H1 (cell line): Measurements from ENCODE around the gene SLC26A1. TPM values are rescaled to one million over a fixed set of nuclear protein-coding genes. Genes with fewer than 3 reads are reported as not detected.

ENCODE experiments used
- CTCF ChIA-PET: fragments of 300-600 bp; sonication (Branson Sonifier 250); formaldehyde crosslinking; loops from one replicate; lab custom pipeline; 2021; ENCODE audit not compliant: partially characterized antibody; lab: Charles Lee
- POLR2A ChIA-PET: fragments of 300-600 bp; sonication (Branson Sonifier 250); formaldehyde crosslinking; loops from one replicate; lab custom pipeline; 2021; ENCODE audit warnings: inconsistent platforms; ENCODE audit not compliant: partially characterized antibody; lab: Charles Lee
- DNase-seq, 2 experiments: peaks; one replicate each; pipeline versions ENCODE4 v3.0.0 to v3.0.0-alpha.2; 2010 to 2022; ENCODE audit warnings: low spot score in 2 of 2, low read depth in 1 of 2, mixed read lengths in 1 of 2
- FAIRE-seq: peaks from 2 replicates; lab custom pipeline; 2011; peaks lifted over from hg19 to GRCh38; lab: Jason Lieb, UNC
- H2AFZ ChIP-seq: 2 replicates; pipeline ENCODE4 v1.8.1; 2012; ENCODE audit warnings: low read length, inconsistent platforms
- H2AK5ac ChIP-seq: 2 replicates; pipeline ENCODE4 v1.6.1; 2013; ENCODE audit warnings: low read depth, low read length
- H2BK120ac ChIP-seq: replicated peaks from 2 replicates; pipeline ENCODE3; 2013; ENCODE audit warnings: low read depth, low read length, inconsistent platforms
- H2BK12ac ChIP-seq: 2 replicates; pipeline ENCODE4 v1.6.1; 2013; ENCODE audit warnings: low read depth, low read length
- H2BK15ac ChIP-seq: 2 replicates; pipeline ENCODE4 v1.6.1; 2013; ENCODE audit warnings: low read length
- H2BK20ac ChIP-seq: 2 replicates; pipeline ENCODE4 v1.6.1; 2013; ENCODE audit warnings: low read length
- H2BK5ac ChIP-seq: 2 replicates; pipeline ENCODE4 v1.6.1; 2013; ENCODE audit warnings: low read depth, low read length
- H3K14ac ChIP-seq: 2 replicates; pipeline ENCODE4 v1.6.1; 2013; ENCODE audit warnings: inconsistent platforms; ENCODE audit not compliant: insufficient read length
- H3K18ac ChIP-seq: 2 replicates; pipeline ENCODE4 v1.6.1; 2013; ENCODE audit warnings: low read length; ENCODE audit errors: extremely low read depth
- H3K23ac ChIP-seq: 2 replicates; pipeline ENCODE4 v1.6.1; 2013; ENCODE audit warnings: inconsistent platforms; ENCODE audit not compliant: insufficient read length
- H3K23me2 ChIP-seq: 2 replicates; pipeline ENCODE4 v1.6.1; 2013; ENCODE audit warnings: low read depth, low read length
- H3K27ac ChIP-seq: 2 replicates; pipeline ENCODE4 v1.6.1; 2011; ENCODE audit warnings: low read depth, low read length, inconsistent platforms
- H3K27me3 ChIP-seq, 4 experiments: replicated peaks in 1 of 4; 1 replicate in 1 of 4; 2 replicates in 3 of 4; pipeline versions ENCODE4 v1.6.1 to v1.8.1; 2011 to 2013; ENCODE audit warnings: low read length in 3 of 4, mild to moderate bottlenecking in 3 of 4, inconsistent platforms in 2 of 4, mixed read lengths in 2 of 4, moderate library complexity in 1 of 4; ENCODE audit not compliant: control insufficient read depth in 3 of 4, insufficient read depth in 3 of 4; ENCODE audit errors: extremely low read depth in 1 of 4
- H3K36me3 ChIP-seq, 4 experiments: 2 replicates each; pipeline versions ENCODE4 v1.6.1 to v1.8.1; 2011 to 2013; ENCODE audit warnings: mild to moderate bottlenecking in 4 of 4, low read length in 3 of 4, moderate library complexity in 2 of 4, control low read depth in 1 of 4, inconsistent platforms in 1 of 4; ENCODE audit not compliant: insufficient read depth in 4 of 4, control insufficient read depth in 2 of 4
- H3K4ac ChIP-seq: replicated peaks from 2 replicates; pipeline ENCODE3; 2013; ENCODE audit warnings: low read length, low read depth, mixed read lengths, inconsistent platforms; ENCODE audit not compliant: insufficient read length
- H3K4me1 ChIP-seq, 4 experiments: replicated peaks in 1 of 4; 1 replicate in 1 of 4; 2 replicates in 3 of 4; pipeline versions ENCODE4 v1.6.1 to v1.8.1; 2011 to 2013; ENCODE audit warnings: low read length in 3 of 4, inconsistent platforms in 2 of 4, mixed read lengths in 1 of 4; ENCODE audit not compliant: insufficient read depth in 4 of 4, control insufficient read depth in 3 of 4
- H3K4me2 ChIP-seq, 2 experiments: 2 replicates each; pipeline versions ENCODE4 v1.6.1 to v1.8.1; 2011 to 2013; ENCODE audit warnings: low read depth in 2 of 2, low read length in 2 of 2, control low read depth in 1 of 2, inconsistent platforms in 1 of 2, mild to moderate bottlenecking in 1 of 2; ENCODE audit not compliant: insufficient read depth in 1 of 2
- H3K4me3 ChIP-seq, 4 experiments: fragments of 200-600, 300-600 bp in 1 of 4; sonication (generic), shearing (Covaris generic), sonication (Bioruptor Twin) in 1 of 4; 2 replicates each; pipeline versions ENCODE4 v1.5.1 to v1.8.1; 2011 to 2016; ENCODE audit warnings: low read length in 4 of 4, low read depth in 3 of 4, control low read depth in 2 of 4, inconsistent platforms in 2 of 4, mild to moderate bottlenecking in 2 of 4, mixed read lengths in 1 of 4, moderate library complexity in 1 of 4; ENCODE audit not compliant: insufficient read depth in 2 of 4; ENCODE audit errors: extremely low read depth in 1 of 4
- H3K56ac ChIP-seq: replicated peaks from 2 replicates; pipeline ENCODE3; 2013; ENCODE audit warnings: low read depth, mild to moderate bottlenecking, mixed read lengths, low read length, inconsistent platforms; ENCODE audit not compliant: insufficient read length
- H3K79me1 ChIP-seq: 2 replicates; pipeline ENCODE4 v1.6.1; 2013; ENCODE audit warnings: low read depth, low read length, control low read depth
- H3K79me2 ChIP-seq, 2 experiments: 2 replicates each; pipeline versions ENCODE4 v1.6.1 to v1.8.1; 2012 to 2013; ENCODE audit warnings: low read length in 2 of 2, mild to moderate bottlenecking in 2 of 2, inconsistent platforms in 1 of 2; ENCODE audit not compliant: insufficient read depth in 2 of 2, control insufficient read depth in 1 of 2
- H3K9ac ChIP-seq, 4 experiments: replicated peaks in 1 of 4; 1 replicate in 1 of 4; 2 replicates in 3 of 4; pipeline versions ENCODE4 v1.6.1 to v1.8.1; 2011 to 2013; ENCODE audit warnings: low read depth in 3 of 4, low read length in 3 of 4, control low read depth in 2 of 4, mild to moderate bottlenecking in 2 of 4, moderate library complexity in 2 of 4, inconsistent platforms in 1 of 4; ENCODE audit errors: extremely low read depth in 1 of 4
- H3K9me3 ChIP-seq, 2 experiments: 2 replicates each; pipeline versions ENCODE4 v1.6.1 to v1.8.1; 2012 to 2013; ENCODE audit warnings: mild to moderate bottlenecking in 2 of 2, moderate library complexity in 2 of 2, control low read depth in 1 of 2, inconsistent platforms in 1 of 2, low read depth in 1 of 2, low read length in 1 of 2, mixed read lengths in 1 of 2; ENCODE audit not compliant: insufficient read depth in 2 of 2
- H4K20me1 ChIP-seq, 2 experiments: replicated peaks in 1 of 2; 2 replicates each; pipeline versions ENCODE3 to v1.8.1; 2011 to 2013; ENCODE audit warnings: inconsistent platforms in 2 of 2, low read length in 2 of 2, mild to moderate bottlenecking in 1 of 2; ENCODE audit not compliant: insufficient read depth in 2 of 2, control insufficient read depth in 1 of 2
- H4K5ac ChIP-seq: 2 replicates; pipeline ENCODE4 v1.6.1; 2013; ENCODE audit warnings: low read length, low read depth, mixed read lengths, inconsistent platforms; ENCODE audit not compliant: insufficient read length
- H4K8ac ChIP-seq: 2 replicates; pipeline ENCODE4 v1.8.0; 2013; ENCODE audit warnings: mild to moderate bottlenecking, moderate library complexity, low read length, inconsistent platforms; ENCODE audit not compliant: insufficient read depth; ENCODE audit errors: extremely low read depth
- H4K91ac ChIP-seq: replicated peaks from 2 replicates; pipeline ENCODE3; 2013; ENCODE audit warnings: low read length, mixed read lengths, inconsistent platforms; ENCODE audit not compliant: insufficient read length
- CHD2 ChIP-seq: IDR thresholded peaks from 2 replicates; pipeline ENCODE4 v1.6.1; 2012; ENCODE audit warnings: low read length, improper control_type of control experiment
- CTCF ChIP-seq, 3 experiments: IDR thresholded peaks; 1 replicate in 2 of 3; 2 replicates in 1 of 3; pipeline versions ENCODE4 v1.5.1 to v1.6.1; 2011; ENCODE audit warnings: low read length in 3 of 3, mild to moderate bottlenecking in 3 of 3, inconsistent platforms in 2 of 3, low read depth in 1 of 3, moderate library complexity in 1 of 3; ENCODE audit not compliant: insufficient read depth in 1 of 3; ENCODE audit errors: control extremely low read depth in 1 of 3
- EGR1 ChIP-seq: IDR thresholded peaks from 2 replicates; pipeline ENCODE4 v1.6.1; 2011; ENCODE audit warnings: low read depth, low read length, borderline replicate concordance
- GTF2F1 ChIP-seq: IDR thresholded peaks from 2 replicates; pipeline ENCODE4 v1.6.1; 2012; ENCODE audit warnings: low read depth, low read length, improper control_type of control experiment, borderline replicate concordance
- SUZ12 ChIP-seq: fragments of 200-600 bp; sonication (generic); IDR thresholded peaks from 2 replicates; pipeline ENCODE4 v1.6.1; 2012; ENCODE audit warnings: mild to moderate bottlenecking, inconsistent platforms, low read length, moderate library complexity, mixed read lengths
- WGBS, 2 experiments: shearing (Covaris generic) in 1 of 2; methylation state at CpG; one replicate each; pipeline versions ENCODE4 v1.1.6 to v1.1.7; 2013 to 2015; ENCODE audit warnings: low lambda C conversion rate in 2 of 2, mixed read lengths in 2 of 2, inconsistent platforms in 1 of 2, low coverage in 1 of 2, missing lambda C conversion rate in 1 of 2; ENCODE audit not compliant: insufficient replicate concordance in 2 of 2, insufficient coverage in 1 of 2, insufficient read length in 1 of 2; ENCODE audit errors: extremely low coverage in 1 of 2, missing lambda C conversion rate in 1 of 2; 5-methylcytosine and 5-hydroxymethylcytosine counted together
- polyA plus RNA-seq, 7 experiments: library from polyadenylated mRNA; depleted of rRNA in 3 of 7; stranded (reverse) in 5 of 7; unstranded in 2 of 7; fragments of >200 nt in 5 of 7; fragments of 200-250 nt in 2 of 7; gene quantifications; 1 replicate in 5 of 7; 2 replicates in 1 of 7; 4 replicates in 1 of 7; pipeline versions ENCODE4 v1.2.1 to v1.2.3, GENCODE V29; 2011 to 2013; ENCODE audit warnings: missing spikeins in 2 of 7, mixed read lengths in 2 of 7
- total RNA-seq: library from RNA; stranded (reverse); fragmentation: NEBNext Ultra II Directional; extraction: Animal tissue kit (Norgen Biotek cat#: 25700); gene quantifications from 2 replicates; pipeline ENCODE4 v1.2.1, GENCODE V29; 2021
- TF ChIP-seq, protein P1 (sequence below): IDR thresholded peaks from 2 replicates; pipeline ENCODE4 v1.6.1; 2012; ENCODE audit warnings: low read length, inconsistent platforms
- TF ChIP-seq, protein P2 (sequence below): IDR thresholded peaks from 2 replicates; pipeline ENCODE4 v1.6.1; 2012; ENCODE audit warnings: inconsistent platforms

Gene SLC26A1
- total and polyA plus RNA-seq, 2 of the 8 experiments (the other 6 are each of a cell fraction or from before 2014, with no cell fraction given) = 0.11 TPM; not detected in 1

DNA sequence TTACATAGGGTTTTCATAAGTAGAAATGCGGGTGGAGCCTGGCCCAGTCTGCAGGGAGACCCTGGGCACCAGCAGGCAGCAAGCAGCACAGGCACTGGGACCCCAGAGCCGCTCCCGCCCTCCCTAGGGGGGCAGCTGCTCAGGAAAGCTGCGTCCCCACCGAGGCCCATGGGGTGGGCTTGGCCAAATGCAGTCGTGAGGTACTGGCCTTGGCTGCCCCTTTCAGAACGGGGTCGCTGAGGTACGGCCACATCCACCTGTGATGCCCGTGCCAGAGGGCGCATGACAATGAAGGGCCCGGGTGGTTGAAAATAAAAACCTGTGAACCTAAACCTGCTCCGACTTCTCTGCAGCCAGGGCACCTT lies 44.3 kb downstream of the SLC26A1 start:
- Histone ChIP-seq H3K27ac (no peak overlapping the region), H2AFZ (no peak overlapping the region), H3K4me3 (no peak overlapping the region), H3K56ac (no peak overlapping the region), H2BK15ac (no peak overlapping the region), H3K4me1 (peaks cover 3 to 10% (median 8%) of the 10 kb centered on the region in 4 experiments), H4K5ac (no peak overlapping the region), H3K23me2 (peaks cover 6% of the 10 kb centered on the region; the same call in 1 of the 2 replicates), H3K27me3 (peaks cover 0 to 11% (median 6%) of the 10 kb centered on the region in 4 experiments; a peak in 4 of 7 replicates), H3K79me2 (no peaks in the 10 kb centered on the region), H3K23ac (no peak overlapping the region), H3K18ac (no peak overlapping the region), H3K14ac (no peak overlapping the region), H4K8ac (no peak overlapping the region), H3K4me2 (no peak overlapping the region), H4K91ac (no peak overlapping the region), H3K36me3 (no peaks in the 10 kb centered on the region), H2AK5ac (no peak overlapping the region), H2BK20ac (no peak overlapping the region), H2BK5ac (no peak overlapping the region), H2BK120ac (no peak overlapping the region), H3K4ac (no peak overlapping the region), H4K20me1 (peaks cover 0 to 2% of the 10 kb centered on the region in 2 experiments), H3K9me3 (no peaks in the 10 kb centered on the region), H2BK12ac (no peak overlapping the region), H3K9ac (no peak overlapping the region), H3K79me1 (no peaks in the 10 kb centered on the region)
- WGBS, 2 experiments = 84% methylated on average over 13 of the region's 13 CpGs; no CpG with 5 or more reads in 1 of the 2 experiments
- TF ChIP-seq SUZ12 = no peak
- no peak for TF ChIP-seq CHD2
- TF ChIP-seq CTCF (IDR thresholded peaks at IDR 0.05; ENCODE audit: control extremely low read depth in 1 of 3, insufficient read depth in 1 of 3, low read depth in 1 of 3, low read length in 3 of 3) = no peak
- TF ChIP-seq, protein P1, sequence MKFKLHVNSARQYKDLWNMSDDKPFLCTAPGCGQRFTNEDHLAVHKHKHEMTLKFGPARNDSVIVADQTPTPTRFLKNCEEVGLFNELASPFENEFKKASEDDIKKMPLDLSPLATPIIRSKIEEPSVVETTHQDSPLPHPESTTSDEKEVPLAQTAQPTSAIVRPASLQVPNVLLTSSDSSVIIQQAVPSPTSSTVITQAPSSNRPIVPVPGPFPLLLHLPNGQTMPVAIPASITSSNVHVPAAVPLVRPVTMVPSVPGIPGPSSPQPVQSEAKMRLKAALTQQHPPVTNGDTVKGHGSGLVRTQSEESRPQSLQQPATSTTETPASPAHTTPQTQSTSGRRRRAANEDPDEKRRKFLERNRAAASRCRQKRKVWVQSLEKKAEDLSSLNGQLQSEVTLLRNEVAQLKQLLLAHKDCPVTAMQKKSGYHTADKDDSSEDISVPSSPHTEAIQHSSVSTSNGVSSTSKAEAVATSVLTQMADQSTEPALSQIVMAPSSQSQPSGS = no peak
- TF ChIP-seq, protein P2, sequence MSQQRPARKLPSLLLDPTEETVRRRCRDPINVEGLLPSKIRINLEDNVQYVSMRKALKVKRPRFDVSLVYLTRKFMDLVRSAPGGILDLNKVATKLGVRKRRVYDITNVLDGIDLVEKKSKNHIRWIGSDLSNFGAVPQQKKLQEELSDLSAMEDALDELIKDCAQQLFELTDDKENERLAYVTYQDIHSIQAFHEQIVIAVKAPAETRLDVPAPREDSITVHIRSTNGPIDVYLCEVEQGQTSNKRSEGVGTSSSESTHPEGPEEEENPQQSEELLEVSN = no peak
- TF ChIP-seq EGR1 = no peak
- no peak for TF ChIP-seq GTF2F1
- DNase-seq (no peak), FAIRE-seq (no peak)
- ChIA-PET POLR2A (interaction anchor here (1.3 to 1.6 kb wide), 2 partner anchors 10 to 17 kb away, joined by 3 to 4 read pairs; partner anchors contain the start of genes GAK and TMEM175), CTCF (interaction anchor here (0.8 to 1.2 kb wide), 3 partner anchors 9 to 38 kb away, joined by 3 to 4 read pairs (median 3); partner anchors contain the start of genes GAK, IDUA and TMEM175)
